Suprapubic skin (tissue), 4 donors: ENCODE data around the gene SLC29A1.

Source experiments
- EP300 ChIP-seq: sonication (generic); formaldehyde crosslinking; IDR thresholded peaks from one replicate; pipeline ENCODE4 v1.6.1; 2017; ENCODE audit warnings: antibody characterized with exemption
- POLR2A ChIP-seq, 2 donors: fragments of 450-650 bp; IDR thresholded peaks; one replicate each; pipeline ENCODE4 v1.6.1; 2017; ENCODE audit warnings: antibody characterized with exemption in 2 of 2, mild to moderate bottlenecking in 2 of 2, moderate library complexity in 2 of 2
- POLR2AphosphoS5 ChIP-seq, 3 donors: sonication (generic); formaldehyde crosslinking; IDR thresholded peaks; one replicate each; pipeline ENCODE4 v1.6.1; 2017; ENCODE audit warnings: antibody characterized with exemption in 3 of 3
- TF ChIP-seq, protein P1 (sequence below), 2 donors: fragments of 200-600 bp in 1 of 2; fragments of 450-650 bp in 1 of 2; sonication (generic) in 1 of 2; IDR thresholded peaks; one replicate each; pipeline ENCODE4 v1.5.1; 2016 to 2019; ENCODE audit warnings: antibody characterized with exemption in 2 of 2, mild to moderate bottlenecking in 1 of 2, moderate library complexity in 1 of 2

DNA sequence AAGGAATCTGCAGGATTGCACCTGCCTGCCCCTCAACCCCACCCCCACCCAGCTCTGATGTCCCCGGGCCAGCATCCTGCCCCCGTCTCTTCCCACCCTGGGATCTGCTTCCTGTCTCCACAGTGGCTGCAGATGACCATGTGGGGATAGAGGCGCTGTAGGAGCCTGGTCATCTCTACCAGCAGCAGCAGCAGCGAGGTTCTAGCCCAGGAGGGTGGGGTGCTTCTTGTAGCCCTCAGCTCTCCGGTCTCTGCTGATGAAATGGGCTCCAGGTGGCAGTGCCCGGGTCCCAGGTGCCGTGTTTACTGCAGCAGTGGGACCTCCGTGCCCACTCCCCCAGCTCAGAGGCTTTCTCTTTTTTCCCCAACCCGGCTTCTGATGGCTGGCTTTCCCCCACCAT, 39.6 kb upstream of the SLC29A1 start:
- TF ChIP-seq, protein P1, sequence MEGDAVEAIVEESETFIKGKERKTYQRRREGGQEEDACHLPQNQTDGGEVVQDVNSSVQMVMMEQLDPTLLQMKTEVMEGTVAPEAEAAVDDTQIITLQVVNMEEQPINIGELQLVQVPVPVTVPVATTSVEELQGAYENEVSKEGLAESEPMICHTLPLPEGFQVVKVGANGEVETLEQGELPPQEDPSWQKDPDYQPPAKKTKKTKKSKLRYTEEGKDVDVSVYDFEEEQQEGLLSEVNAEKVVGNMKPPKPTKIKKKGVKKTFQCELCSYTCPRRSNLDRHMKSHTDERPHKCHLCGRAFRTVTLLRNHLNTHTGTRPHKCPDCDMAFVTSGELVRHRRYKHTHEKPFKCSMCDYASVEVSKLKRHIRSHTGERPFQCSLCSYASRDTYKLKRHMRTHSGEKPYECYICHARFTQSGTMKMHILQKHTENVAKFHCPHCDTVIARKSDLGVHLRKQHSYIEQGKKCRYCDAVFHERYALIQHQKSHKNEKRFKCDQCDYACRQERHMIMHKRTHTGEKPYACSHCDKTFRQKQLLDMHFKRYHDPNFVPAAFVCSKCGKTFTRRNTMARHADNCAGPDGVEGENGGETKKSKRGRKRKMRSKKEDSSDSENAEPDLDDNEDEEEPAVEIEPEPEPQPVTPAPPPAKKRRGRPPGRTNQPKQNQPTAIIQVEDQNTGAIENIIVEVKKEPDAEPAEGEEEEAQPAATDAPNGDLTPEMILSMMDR (IDR thresholded peaks at IDR 0.05): no peak
- TF ChIP-seq POLR2A (IDR thresholded peaks at IDR 0.05) (no peak), EP300 (no peak), POLR2AphosphoS5 (IDR thresholded peaks at IDR 0.05) (no peak)
